Skeletal muscle tissue (tissue), 4 donors: ENCODE data around the gene LDLRAD3. TPM values are rescaled to one million over a fixed set of nuclear protein-coding genes. Genes with fewer than 3 reads are reported as not detected.
A peak's percentile ranks its signal among the peaks of the same experiment; 100 is the strongest.

ENCODE experiments used
- H3K27ac ChIP-seq: one replicate; pipeline ENCODE4 v1.7.0; 2013; ENCODE audit warnings: mild to moderate bottlenecking, low read depth, low read length, inconsistent platforms
- H3K27me3 ChIP-seq, 3 donors: one replicate each; pipeline ENCODE4 v1.7.0; 2013; ENCODE audit warnings: low read length in 3 of 3; ENCODE audit not compliant: control insufficient read depth in 3 of 3, insufficient read depth in 3 of 3
- H3K36me3 ChIP-seq, 3 donors: one replicate each; pipeline ENCODE4 v1.7.0; 2013; ENCODE audit warnings: low read length in 3 of 3; ENCODE audit not compliant: control insufficient read depth in 3 of 3, insufficient read depth in 3 of 3
- H3K4me1 ChIP-seq, 3 donors: one replicate each; pipeline ENCODE4 v1.7.0; 2013; ENCODE audit warnings: low read length in 3 of 3, mild to moderate bottlenecking in 3 of 3; ENCODE audit not compliant: control insufficient read depth in 3 of 3, insufficient read depth in 3 of 3
- H3K4me3 ChIP-seq, 3 donors: one replicate each; pipeline ENCODE4 v1.7.0; 2013; ENCODE audit warnings: low read length in 3 of 3
- H3K9ac ChIP-seq, 3 donors: one replicate each; pipeline ENCODE4 v1.7.0; 2013; ENCODE audit warnings: low read length in 3 of 3, mild to moderate bottlenecking in 3 of 3, moderate library complexity in 2 of 3, low read depth in 1 of 3
- H3K9me3 ChIP-seq, 3 donors: one replicate each; pipeline ENCODE4 v1.7.0; 2013; ENCODE audit warnings: low read length in 3 of 3; ENCODE audit not compliant: control insufficient read depth in 3 of 3
- total RNA-seq: library from RNA; depleted of rRNA; stranded (reverse); fragments of >200 nt; gene quantifications from one replicate; pipeline ENCODE4 v1.2.3, GENCODE V29; 2014
- donor health status: Osteomylitis.

Gene LDLRAD3
- total RNA-seq, 1 donor from 2014 or later: 39.1 TPM

DNA sequence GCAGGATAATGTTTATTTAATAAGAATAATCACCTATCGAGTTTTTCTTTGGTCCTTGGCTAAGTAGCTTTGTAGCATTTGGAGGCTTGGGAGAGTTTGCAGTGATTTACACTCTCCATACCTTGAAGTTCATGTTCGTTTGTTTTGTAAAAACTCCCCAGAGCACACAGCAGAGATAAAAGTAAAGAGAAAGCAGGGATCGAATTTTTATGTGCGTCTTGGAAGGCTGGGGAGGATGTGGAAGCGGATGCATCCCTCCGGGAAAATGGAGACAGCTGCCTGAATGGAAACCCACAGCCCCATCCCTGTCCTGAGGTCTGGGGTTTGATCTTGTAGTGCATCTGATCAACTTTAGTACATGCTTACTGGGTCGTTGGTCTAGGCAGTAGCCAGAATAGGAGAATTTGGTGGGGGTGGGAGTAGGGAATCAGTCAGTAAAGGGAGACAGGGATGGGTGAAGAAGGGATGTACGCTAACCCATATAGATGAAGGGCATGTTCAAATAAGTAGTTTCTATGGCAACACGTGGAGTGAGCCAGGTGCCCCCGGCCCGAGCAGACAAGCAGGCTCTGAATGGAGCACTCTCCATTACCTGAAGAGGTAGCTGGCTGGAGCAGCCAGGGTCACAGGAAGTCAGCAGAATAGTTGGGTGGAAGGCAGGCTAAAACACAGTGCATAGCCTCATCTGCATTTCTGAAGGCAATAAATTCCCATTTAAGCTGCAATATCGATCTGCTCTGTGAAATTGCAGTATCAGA lies 197.5 kb downstream of the LDLRAD3 start:
- Histone ChIP-seq H3K36me3 (no peaks in the 10 kb centered on the region), H3K9ac (no peak overlapping the region), H3K9me3 (no peaks in the 10 kb centered on the region), H3K27me3 (no peaks in the 10 kb centered on the region), H3K27ac (no peak overlapping the region), H3K4me3 (no peak overlapping the region), H3K4me1 (no peaks in the 10 kb centered on the region)

DNA sequence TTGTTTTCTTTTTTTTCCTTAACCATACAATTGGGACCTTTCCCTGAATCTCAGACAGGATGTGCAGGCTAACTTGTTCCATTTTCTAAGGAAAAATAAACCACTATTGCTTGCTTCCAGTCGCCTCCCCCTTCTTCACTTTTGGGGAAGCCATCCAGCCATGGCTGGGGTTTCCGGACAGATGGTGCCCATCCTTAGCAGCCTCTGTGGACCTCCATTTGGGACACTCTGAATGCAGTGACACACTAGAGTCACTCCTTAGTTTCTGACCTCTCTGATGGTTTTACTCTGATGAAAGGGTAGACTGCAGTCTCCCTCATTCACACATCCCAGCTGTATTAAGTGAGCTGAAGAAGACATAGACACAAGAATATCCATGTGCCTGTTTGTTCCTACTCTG lies 198.1 kb downstream of the LDLRAD3 start:
- H3K9me3 ChIP-seq: no peaks in the 10 kb centered on the region
- no peaks in the 10 kb centered on the region for H3K36me3 ChIP-seq
- H3K4me3 ChIP-seq: no peak overlapping the region
- no peak overlapping the region for H3K27ac ChIP-seq
- no peaks in the 10 kb centered on the region for H3K4me1 ChIP-seq
- no peak overlapping the region for H3K9ac ChIP-seq
- H3K27me3 ChIP-seq: no peaks in the 10 kb centered on the region

DNA sequence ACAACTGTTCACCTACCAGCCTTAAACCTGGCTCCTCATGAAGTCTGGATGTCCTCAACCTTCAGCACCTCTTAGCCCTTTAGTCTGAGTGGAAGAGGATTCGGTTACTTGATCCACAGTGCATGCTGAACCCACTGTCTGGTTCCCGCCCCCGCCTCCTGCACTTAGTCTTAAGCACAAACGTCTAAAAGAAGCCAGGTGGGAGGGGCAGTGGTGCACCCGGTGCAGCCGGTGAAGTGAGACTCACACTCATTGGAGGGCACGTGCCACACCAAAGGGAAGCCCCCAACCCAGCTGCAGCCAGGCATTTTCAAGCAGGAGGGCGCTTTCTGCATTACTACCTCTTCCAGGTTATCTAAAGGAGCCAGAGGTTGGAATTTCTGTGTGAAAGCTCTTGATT lies 198.6 kb downstream of the LDLRAD3 start:
- no peaks in the 10 kb centered on the region for H3K4me1 ChIP-seq
- no peak overlapping the region for H3K9ac ChIP-seq
- no peaks in the 10 kb centered on the region for H3K36me3 ChIP-seq

DNA sequence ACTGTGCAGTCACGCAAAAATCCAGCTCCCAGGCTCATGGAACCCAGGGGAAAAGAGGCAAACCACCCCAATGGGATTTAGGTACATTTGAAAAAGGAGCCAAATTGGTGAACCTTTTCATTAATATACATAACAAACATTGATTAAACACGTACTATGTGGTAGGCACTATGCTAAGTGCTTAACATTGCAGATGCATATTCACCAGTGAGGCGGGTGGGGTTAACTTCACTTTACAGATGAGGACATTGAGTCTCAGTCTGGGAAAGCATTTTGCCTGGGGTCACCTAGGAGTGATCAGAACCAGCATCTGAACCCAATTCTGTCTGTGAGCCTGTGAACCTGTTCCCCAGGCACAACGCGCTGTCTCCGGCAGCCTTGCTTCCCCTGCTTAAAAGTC lies 199.0 kb downstream of the LDLRAD3 start:
- Histone ChIP-seq H3K9me3 (no peaks in the 10 kb centered on the region), H3K9ac (no peak overlapping the region), H3K4me1 (no peaks in the 10 kb centered on the region), H3K27me3 (no peaks in the 10 kb centered on the region), H3K27ac (no peak overlapping the region), H3K4me3 (no peak overlapping the region), H3K36me3 (no peaks in the 10 kb centered on the region)

More for the DNA sequence above, 198.6 kb downstream of the LDLRAD3 start:
- H3K9me3 ChIP-seq: no peaks in the 10 kb centered on the region
- H3K27ac ChIP-seq: no peak overlapping the region
- H3K4me3 ChIP-seq: no peak overlapping the region
- H3K27me3 ChIP-seq: no peaks in the 10 kb centered on the region

DNA sequence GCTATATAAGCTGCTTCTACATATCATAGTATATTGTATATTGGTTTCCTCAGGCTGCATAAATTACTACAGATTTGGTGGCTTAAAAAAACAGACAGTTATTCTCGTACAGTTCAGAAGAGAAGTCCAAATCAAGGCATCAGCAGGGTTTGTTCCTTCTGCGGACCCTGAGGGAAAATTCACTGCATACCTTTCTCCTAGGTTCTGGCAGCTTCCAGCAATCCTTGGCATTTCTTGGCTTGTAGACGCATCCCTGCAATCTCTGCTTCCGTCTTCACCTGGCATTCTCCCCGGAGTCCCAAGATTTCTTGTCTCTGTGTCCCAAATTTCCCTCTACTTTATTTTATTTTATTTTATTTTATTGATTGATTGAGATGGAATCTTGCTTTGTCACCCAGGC lies 202.6 kb downstream of the LDLRAD3 start:
- Histone ChIP-seq H3K9ac (no peak overlapping the region), H3K4me3 (no peak overlapping the region), H3K27me3 (no peaks in the 10 kb centered on the region), H3K27ac (no peak overlapping the region), H3K4me1 (peaks cover 6 to 15% (median 9%) of the 10 kb centered on the region in 3 donors), H3K9me3 (no peaks in the 10 kb centered on the region), H3K36me3 (no peaks in the 10 kb centered on the region)

DNA sequence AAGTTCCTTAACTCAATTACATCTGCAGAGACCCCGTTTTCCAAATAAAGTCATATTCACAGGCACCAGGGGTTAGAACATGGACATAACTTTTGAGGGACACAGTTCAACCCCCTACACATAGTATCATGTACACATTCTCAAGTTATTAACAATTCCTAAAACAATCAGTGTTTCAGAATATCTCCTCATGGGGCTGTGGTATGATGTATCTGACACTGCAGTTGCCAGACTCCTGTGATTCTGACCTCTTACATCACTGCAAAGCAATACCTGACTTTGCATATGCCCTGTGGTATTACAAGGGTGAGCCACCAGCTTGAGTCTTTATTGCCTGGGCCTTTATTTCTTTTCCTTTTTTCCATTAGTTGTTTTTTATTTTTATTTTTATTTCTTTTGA lies 203.6 kb downstream of the LDLRAD3 start:
- Histone ChIP-seq H3K4me3 (no peak overlapping the region), H3K4me1 (peaks cover 6 to 15% (median 9%) of the 10 kb centered on the region in 3 donors), H3K9ac (no peak overlapping the region), H3K9me3 (no peaks in the 10 kb centered on the region), H3K27ac (no peak overlapping the region), H3K27me3 (no peaks in the 10 kb centered on the region), H3K36me3 (no peaks in the 10 kb centered on the region)

DNA sequence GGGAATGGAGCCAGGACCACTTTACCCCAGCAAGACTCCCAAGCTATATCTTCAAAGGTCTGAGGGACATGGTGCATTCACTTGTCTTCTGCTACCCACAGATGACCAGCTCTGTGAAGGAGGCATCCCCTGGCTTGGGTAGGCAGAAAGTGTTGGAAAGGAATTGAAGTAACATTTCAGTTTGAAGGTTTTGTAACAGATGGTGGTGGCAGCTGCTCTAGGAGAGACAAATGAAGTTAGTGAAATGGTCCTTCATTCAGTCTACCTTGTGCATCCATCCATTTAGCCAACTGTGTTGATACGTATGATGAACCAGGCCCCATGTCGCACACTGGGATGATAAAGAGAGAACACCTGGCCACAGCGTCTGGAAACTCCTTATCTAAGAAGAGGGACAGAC lies 204.8 kb downstream of the LDLRAD3 start:
- Histone ChIP-seq H3K4me3 (no peak overlapping the region), H3K27me3 (no peaks in the 10 kb centered on the region), H3K36me3 (no peaks in the 10 kb centered on the region), H3K27ac (no peak overlapping the region), H3K4me1 (peaks cover 6 to 15% (median 9%) of the 10 kb centered on the region in 3 donors), H3K9me3 (no peaks in the 10 kb centered on the region), H3K9ac (no peak overlapping the region)

DNA sequence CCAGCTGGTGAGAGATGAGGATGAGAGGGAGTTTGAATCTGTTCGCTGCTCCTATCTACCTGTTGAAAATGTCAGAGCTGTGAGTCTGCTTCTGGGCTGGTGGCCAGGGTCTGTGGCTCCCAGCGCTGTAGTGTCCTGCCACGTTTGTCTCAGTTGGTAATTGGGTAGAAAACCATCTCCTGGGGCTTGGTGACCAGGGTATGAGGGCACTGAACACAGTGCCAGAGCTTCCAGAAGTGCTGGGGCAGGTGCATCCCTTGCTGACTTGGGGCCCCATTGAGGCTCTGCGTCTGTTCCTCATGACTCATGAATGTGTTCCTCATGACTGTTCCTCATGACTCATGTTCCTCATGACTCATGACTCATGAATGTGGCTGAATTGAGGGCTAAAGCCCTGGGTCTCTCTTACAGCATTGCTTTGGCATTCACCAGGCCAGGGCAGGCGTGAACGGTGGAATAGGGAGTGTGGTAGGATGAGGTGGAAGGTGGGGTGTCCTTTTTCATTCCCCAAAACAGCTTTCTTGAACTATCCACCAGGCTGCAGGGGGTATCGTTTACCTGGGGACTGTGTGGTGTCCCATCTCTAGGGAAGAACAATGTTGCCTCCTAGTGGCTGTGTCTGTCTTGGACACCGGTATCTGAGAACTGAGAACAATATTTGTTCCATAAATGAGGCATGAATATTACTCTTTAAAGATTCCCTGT lies 205.8 kb downstream of the LDLRAD3 start:
- H3K27me3 ChIP-seq: no peaks in the 10 kb centered on the region

DNA sequence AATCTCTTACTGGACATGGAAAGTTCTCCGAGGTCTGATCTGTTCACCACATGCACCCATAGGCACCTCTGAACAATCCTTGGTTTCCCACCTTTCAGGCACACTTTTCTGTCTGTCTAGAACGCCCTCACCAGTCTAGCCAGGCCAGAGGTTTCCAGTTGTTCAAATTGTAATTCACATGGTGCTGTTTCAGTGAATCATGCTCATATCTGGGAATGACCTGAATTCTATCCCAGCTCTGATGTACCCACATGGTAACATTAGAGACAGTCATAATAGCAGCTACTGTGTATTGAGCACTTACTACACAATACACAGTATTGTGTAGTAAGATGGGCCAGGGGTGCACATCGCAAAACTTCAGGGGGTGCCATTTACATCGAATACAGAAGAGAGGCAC lies 207.1 kb downstream of the LDLRAD3 start:
- no peak overlapping the region for H3K27ac ChIP-seq
- H3K9ac ChIP-seq: no peak overlapping the region
- no peaks in the 10 kb centered on the region for H3K27me3 ChIP-seq
- H3K9me3 ChIP-seq: no peaks in the 10 kb centered on the region
- peaks cover 6 to 17% (median 9%) of the 10 kb centered on the region in 3 donors for H3K4me1 ChIP-seq
- H3K36me3 ChIP-seq: no peaks in the 10 kb centered on the region
- H3K4me3 ChIP-seq: no peak overlapping the region

More for the DNA sequence above, 205.8 kb downstream of the LDLRAD3 start:
- Histone ChIP-seq H3K9ac (no peak overlapping the region), H3K4me3 (no peak overlapping the region), H3K36me3 (no peaks in the 10 kb centered on the region), H3K9me3 (no peaks in the 10 kb centered on the region), H3K27ac (peak overlapping the region; percentile 32), H3K4me1 (peaks cover 6 to 15% (median 9%) of the 10 kb centered on the region in 3 donors)

DNA sequence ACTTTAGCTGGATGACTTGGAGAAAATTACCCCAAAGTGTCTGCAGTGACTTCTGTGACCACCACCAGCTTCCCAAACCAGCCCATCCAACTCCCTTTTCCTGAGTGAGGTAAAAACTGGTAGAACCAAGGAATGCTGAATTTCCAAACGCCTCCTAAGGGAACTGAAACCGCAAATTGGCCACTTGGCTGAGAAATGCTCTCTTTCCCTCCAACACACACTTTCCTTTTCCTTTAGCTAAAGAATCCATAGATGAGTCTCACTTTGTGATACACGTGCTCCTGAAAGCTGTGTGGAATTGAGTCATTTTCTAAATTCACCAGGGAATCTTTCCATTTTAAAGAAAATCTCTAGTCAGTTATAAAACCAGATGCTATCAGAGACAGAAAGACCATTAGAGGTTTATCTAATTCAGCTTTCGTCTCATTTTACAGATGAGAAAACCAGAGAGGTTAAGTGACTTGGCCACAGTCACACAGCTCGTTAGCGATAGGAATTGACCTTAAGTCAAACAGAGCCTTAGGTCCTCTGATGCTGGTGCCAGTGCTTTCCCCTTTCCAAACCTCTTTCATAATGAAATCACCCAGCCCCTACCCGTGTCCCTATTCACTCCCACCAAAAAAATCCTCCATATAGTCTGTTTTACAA lies 208.2 kb downstream of the LDLRAD3 start:
- H3K27ac ChIP-seq: no peak overlapping the region
- H3K27me3 ChIP-seq: no peaks in the 10 kb centered on the region
- H3K9ac ChIP-seq: no peak overlapping the region
- H3K4me1 ChIP-seq: peaks cover 13 to 21% (median 13%) of the 10 kb centered on the region in 3 donors
- H3K36me3 ChIP-seq: no peaks in the 10 kb centered on the region
- no peaks in the 10 kb centered on the region for H3K9me3 ChIP-seq
- H3K4me3 ChIP-seq: no peak overlapping the region
